ENCODE measurements around the gene VWA2. TPM values are rescaled to one million over a fixed set of nuclear protein-coding genes. Genes with fewer than 3 reads are reported as not detected.

VWA2 gene
- total and polyA plus RNA-seq, 12 donors, result 0.01 to 0.09 TPM; not detected in 10

DNA sequence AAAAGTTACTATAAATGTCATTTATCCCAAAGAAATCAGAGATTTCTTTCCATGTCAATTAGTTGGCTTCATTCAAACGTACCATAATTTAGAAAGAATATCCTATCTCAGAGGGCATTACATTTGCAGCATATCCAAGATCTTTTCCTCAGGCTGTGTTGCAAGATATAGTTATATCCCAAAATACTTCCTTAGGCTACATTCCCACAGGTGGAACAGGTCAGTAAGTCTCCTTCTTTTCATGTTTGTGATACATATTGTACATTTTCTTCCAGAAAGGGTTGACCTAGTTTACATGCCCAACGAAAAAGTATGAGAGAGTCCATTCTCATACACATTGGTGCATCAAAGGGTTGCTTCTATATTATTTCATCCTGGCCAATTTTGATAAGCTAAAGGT lies 26.9 kb upstream of the VWA2 start:
- intact Hi-C loops (cut with DNase I), result no loop called here
- H3K27ac ChIP-seq, result no peak overlapping the region
- no peak for ATAC-seq
- 87 to 89% methylated on average over 2 of the region's 2 CpGs for WGBS, 2 donors
- DNase-seq, result no peak
- no peaks in the 10 kb centered on the region for H3K27me3 ChIP-seq
- no peak overlapping the region for H3K4me3 ChIP-seq
- H3K4me1 ChIP-seq, result no peaks in the 10 kb centered on the region
- TF ChIP-seq, protein P1, sequence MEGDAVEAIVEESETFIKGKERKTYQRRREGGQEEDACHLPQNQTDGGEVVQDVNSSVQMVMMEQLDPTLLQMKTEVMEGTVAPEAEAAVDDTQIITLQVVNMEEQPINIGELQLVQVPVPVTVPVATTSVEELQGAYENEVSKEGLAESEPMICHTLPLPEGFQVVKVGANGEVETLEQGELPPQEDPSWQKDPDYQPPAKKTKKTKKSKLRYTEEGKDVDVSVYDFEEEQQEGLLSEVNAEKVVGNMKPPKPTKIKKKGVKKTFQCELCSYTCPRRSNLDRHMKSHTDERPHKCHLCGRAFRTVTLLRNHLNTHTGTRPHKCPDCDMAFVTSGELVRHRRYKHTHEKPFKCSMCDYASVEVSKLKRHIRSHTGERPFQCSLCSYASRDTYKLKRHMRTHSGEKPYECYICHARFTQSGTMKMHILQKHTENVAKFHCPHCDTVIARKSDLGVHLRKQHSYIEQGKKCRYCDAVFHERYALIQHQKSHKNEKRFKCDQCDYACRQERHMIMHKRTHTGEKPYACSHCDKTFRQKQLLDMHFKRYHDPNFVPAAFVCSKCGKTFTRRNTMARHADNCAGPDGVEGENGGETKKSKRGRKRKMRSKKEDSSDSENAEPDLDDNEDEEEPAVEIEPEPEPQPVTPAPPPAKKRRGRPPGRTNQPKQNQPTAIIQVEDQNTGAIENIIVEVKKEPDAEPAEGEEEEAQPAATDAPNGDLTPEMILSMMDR (IDR thresholded peaks at IDR 0.05), result no peak
- no peaks in the 10 kb centered on the region for H3K36me3 ChIP-seq
- no peaks in the 10 kb centered on the region for H3K9me3 ChIP-seq

DNA sequence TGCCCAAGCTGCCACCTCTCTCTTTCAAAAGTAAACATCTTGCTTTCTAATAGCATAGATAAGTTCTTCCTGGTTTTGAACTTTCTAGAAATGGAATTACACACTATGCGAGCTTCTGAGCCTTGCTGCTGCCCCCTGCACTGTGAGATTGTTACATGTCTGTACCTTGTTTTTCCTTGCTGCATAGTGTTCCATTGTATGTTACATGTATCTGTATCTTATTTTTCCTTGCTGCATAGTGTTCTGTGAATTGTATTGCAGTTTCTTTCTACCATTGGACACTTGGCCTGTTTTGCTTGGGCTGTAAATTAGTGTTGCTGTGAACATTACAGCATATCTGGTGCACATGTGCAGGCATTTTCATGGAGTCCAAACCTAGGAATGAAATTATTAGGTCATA lies 24.0 kb upstream of the VWA2 start:
- no peaks in the 10 kb centered on the region for H3K36me3 ChIP-seq
- 91 to 100% methylated on average over 1 of the region's 1 CpG for WGBS, 2 donors
- intact Hi-C loops (cut with DNase I), result no loop called here
- no peaks in the 10 kb centered on the region for H3K27me3 ChIP-seq
- no peaks in the 10 kb centered on the region for H3K9me3 ChIP-seq
- TF ChIP-seq, protein P1 (IDR thresholded peaks at IDR 0.05), result no peak
- no peak for DNase-seq
- H3K27ac ChIP-seq, result no peak overlapping the region
- ATAC-seq, result no peak
- H3K4me1 ChIP-seq, result no peaks in the 10 kb centered on the region
- H3K4me3 ChIP-seq, result no peak overlapping the region

DNA sequence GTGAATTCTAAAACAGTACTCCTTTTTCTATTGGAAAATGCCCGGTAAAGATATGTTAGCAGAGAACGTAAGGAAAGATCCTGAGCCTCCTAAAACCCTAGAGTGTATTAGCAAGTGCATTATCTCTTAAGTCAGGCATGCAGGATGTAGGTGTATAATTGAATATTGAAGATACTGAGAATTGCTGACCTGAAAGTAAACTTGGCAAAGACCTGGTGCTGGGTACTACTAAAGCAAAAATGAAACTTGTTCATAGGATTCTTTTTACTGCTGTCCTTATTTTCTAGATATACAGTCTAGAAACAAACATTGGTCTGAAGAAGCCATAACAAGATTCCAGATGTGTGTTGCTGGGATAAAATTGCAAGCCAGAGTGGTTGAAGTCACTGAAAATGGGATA lies 18.8 kb upstream of the VWA2 start:
- Histone ChIP-seq H3K27me3 (no peaks in the 10 kb centered on the region), H3K4me3 (no peak overlapping the region), H3K9me3 (no peaks in the 10 kb centered on the region), H3K36me3 (no peaks in the 10 kb centered on the region), H3K27ac (no peak overlapping the region), H3K4me1 (peaks cover 0 to 6% (median 0%) of the 10 kb centered on the region in 9 donors)
- intact Hi-C loops (cut with DNase I), result no loop called here
- TF ChIP-seq, protein P1 (IDR thresholded peaks at IDR 0.05), result no peak
- ATAC-seq (no peak), DNase-seq (no peak)
- WGBS, 2 donors, result 77 to 84% methylated on average over 2 of the region's 2 CpGs

DNA sequence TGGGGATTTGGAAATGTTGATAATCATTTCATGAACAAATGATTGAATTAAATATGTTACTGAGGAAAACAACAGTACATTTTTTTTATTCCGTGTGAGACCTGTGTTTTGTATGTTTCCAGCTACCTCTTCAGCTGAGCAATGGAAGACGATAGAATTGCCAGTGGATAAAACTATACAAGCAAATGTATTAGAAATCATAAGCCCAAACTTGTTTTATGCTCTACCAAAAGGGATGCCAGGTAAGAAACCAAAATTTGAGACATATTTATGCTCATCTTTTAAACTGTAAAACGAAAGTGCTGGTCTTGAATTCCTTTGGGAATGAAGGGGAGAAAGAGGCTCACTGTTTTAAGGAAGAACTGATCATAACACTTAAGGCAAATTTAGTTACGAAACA lies 17.8 kb upstream of the VWA2 start:
- intact Hi-C loops (cut with DNase I), result no loop called here
- Histone ChIP-seq H3K36me3 (no peaks in the 10 kb centered on the region), H3K27me3 (no peaks in the 10 kb centered on the region), H3K4me3 (no peak overlapping the region), H3K27ac (no peak overlapping the region), H3K4me1 (peaks cover 0 to 6% (median 0%) of the 10 kb centered on the region in 9 donors), H3K9me3 (no peaks in the 10 kb centered on the region)
- DNase-seq (no peak), ATAC-seq (no peak)
- TF ChIP-seq, protein P1 (IDR thresholded peaks at IDR 0.05), result no peak
- WGBS, 2 donors, result 79% methylated on average over 4 of the region's 4 CpGs
